Activated CD4-positive, alpha-beta T cell treated with anti-CD3 and anti-CD28 coated beads, Interleukin-2, amount 10 ng/mL, durations not matched to agents 7 days and 5 days (primary cell): Measurements from ENCODE around the gene SARDH. TPM values are rescaled to one million over a fixed set of nuclear protein-coding genes. Genes with fewer than 3 reads are reported as not detected.
A peak's percentile ranks its signal among the peaks of the same experiment; 100 is the strongest.

Source experiments
- CTCF ChIA-PET: fragments of 350-600 bp; sonication (Branson Sonifier 250); formaldehyde crosslinking; loops from one replicate; lab custom pipeline; 2021; ENCODE audit warnings: antibody characterized with exemption; lab: Charles Lee
- POLR2A ChIA-PET: fragments of 350-600 bp; sonication (Branson Sonifier 250); formaldehyde crosslinking; loops from one replicate; lab custom pipeline; 2021; ENCODE audit warnings: antibody characterized with exemption; lab: Charles Lee
- DNase-seq: peaks from one replicate; pipeline ENCODE4 v3.0.0-alpha.2; 2020
- H3K27ac Mint-ChIP-seq: one replicate; pipeline ENCODE4 v1.8.0; 2021; ENCODE audit warnings: mild to moderate bottlenecking, moderate library complexity, mixed read lengths
- H3K27me3 Mint-ChIP-seq: one replicate; pipeline ENCODE4 v1.8.0; 2021; ENCODE audit warnings: mixed read lengths
- H3K36me3 Mint-ChIP-seq: one replicate; pipeline ENCODE4 v1.8.0; 2021; ENCODE audit warnings: low read depth, mixed read lengths
- H3K4me1 Mint-ChIP-seq: one replicate; pipeline ENCODE4 v1.8.0; 2021; ENCODE audit warnings: mixed read lengths
- H3K4me3 Mint-ChIP-seq: one replicate; pipeline ENCODE4 v1.8.0; 2021; ENCODE audit warnings: mild to moderate bottlenecking, moderate library complexity, mixed read lengths
- H3K9me3 Mint-ChIP-seq: one replicate; pipeline ENCODE4 v1.8.0; 2021; ENCODE audit warnings: mixed read lengths
- total RNA-seq, 2 experiments: library from RNA; stranded (reverse); gene quantifications; one replicate each; pipeline ENCODE4 v1.2.3, GENCODE V29; 2021

SARDH gene
- total RNA-seq, 2 experiments from 2014 or later, result 1.9 TPM

- no peak overlapping the region for H3K27ac Mint-ChIP-seq
- ChIA-PET CTCF (interaction anchor here (1.1 kb wide), 1 partner anchor 10 kb away, joined by 3 read pairs; no protein-coding TSS in a partner anchor), POLR2A (no interaction called here)
- H3K36me3 Mint-ChIP-seq, result no peaks in the 10 kb centered on the region
- H3K27me3 Mint-ChIP-seq, result no peaks in the 10 kb centered on the region
- DNase-seq, result no peak
- H3K4me3 Mint-ChIP-seq, result no peak overlapping the region
- H3K9me3 Mint-ChIP-seq, result no peaks in the 10 kb centered on the region
- peaks cover 4% of the 10 kb centered on the region for H3K4me1 Mint-ChIP-seq
These were observed 4.7 kb downstream of the SARDH start for GRCh38 chr9:133733421-133733795.

- no peaks in the 10 kb centered on the region for H3K27me3 Mint-ChIP-seq
- H3K4me1 Mint-ChIP-seq, result peaks cover 1% of the 10 kb centered on the region
- ChIA-PET POLR2A (no interaction called here), CTCF (interaction anchor here (1.1 kb wide), 1 partner anchor 10 kb away, joined by 3 read pairs; no protein-coding TSS in a partner anchor)
- no peaks in the 10 kb centered on the region for H3K9me3 Mint-ChIP-seq
- no peak overlapping the region for H3K4me3 Mint-ChIP-seq
- no peak overlapping the region for H3K27ac Mint-ChIP-seq
- DNase-seq, result no peak
- no peaks in the 10 kb centered on the region for H3K36me3 Mint-ChIP-seq
These were observed 5.3 kb downstream of the SARDH start for GRCh38 chr9:133732639-133733408.

GRCh38 chr9:133731876-133732638 is 6.1 kb downstream of the SARDH start:
- POLR2A ChIA-PET, result no interaction called here
- no peak for DNase-seq
- Mint-ChIP-seq H3K9me3 (no peaks in the 10 kb centered on the region), H3K36me3 (no peaks in the 10 kb centered on the region), H3K4me3 (no peak overlapping the region), H3K27ac (no peak overlapping the region), H3K4me1 (peaks cover 6% of the 10 kb centered on the region), H3K27me3 (no peaks in the 10 kb centered on the region)
- CTCF ChIA-PET, result interaction anchor here (1.1 kb wide), 1 partner anchor 11 kb away, joined by 3 read pairs; no protein-coding TSS in a partner anchor

- Mint-ChIP-seq H3K27ac (no peak overlapping the region), H3K27me3 (no peaks in the 10 kb centered on the region), H3K9me3 (no peaks in the 10 kb centered on the region), H3K4me1 (peaks cover 15% of the 10 kb centered on the region), H3K4me3 (no peak overlapping the region), H3K36me3 (no peaks in the 10 kb centered on the region)
- POLR2A ChIA-PET, result no interaction called here
- no peak for DNase-seq
- CTCF ChIA-PET, result no interaction called here
These were observed 7.0 kb downstream of the SARDH start for GRCh38 chr9:133730994-133731715.

GRCh38 chr9:133729617-133730281 is 8.4 kb downstream of the SARDH start:
- Mint-ChIP-seq H3K4me1 (peaks cover 15% of the 10 kb centered on the region), H3K4me3 (no peak overlapping the region), H3K27me3 (no peaks in the 10 kb centered on the region), H3K27ac (no peak overlapping the region), H3K9me3 (no peaks in the 10 kb centered on the region), H3K36me3 (no peaks in the 10 kb centered on the region)
- POLR2A ChIA-PET, result no interaction called here
- CTCF ChIA-PET, result no interaction called here
- DNase-seq, result no peak

GRCh38 chr9:133728856-133729616 is 9.1 kb downstream of the SARDH start:
- no peak for DNase-seq
- POLR2A ChIA-PET, result no interaction called here
- Mint-ChIP-seq H3K27me3 (peaks cover 2% of the 10 kb centered on the region), H3K9me3 (no peaks in the 10 kb centered on the region), H3K4me1 (peaks cover 15% of the 10 kb centered on the region), H3K27ac (no peak overlapping the region), H3K36me3 (no peaks in the 10 kb centered on the region), H3K4me3 (no peak overlapping the region)
- CTCF ChIA-PET, result interaction anchor here (1.1 kb wide), 1 partner anchor 8 kb away, joined by 3 read pairs; no protein-coding TSS in a partner anchor

- Mint-ChIP-seq H3K27me3 (peaks cover 4% of the 10 kb centered on the region), H3K36me3 (no peaks in the 10 kb centered on the region), H3K9me3 (no peaks in the 10 kb centered on the region), H3K27ac (no peak overlapping the region), H3K4me3 (no peak overlapping the region), H3K4me1 (peaks cover 15% of the 10 kb centered on the region)
- ChIA-PET POLR2A (no interaction called here), CTCF (interaction anchor here (1.0 to 1.7 kb wide), 4 partner anchors 9 to 69 kb away, joined by 3 to 5 read pairs (median 4); no protein-coding TSS in a partner anchor)
- DNase-seq, result no peak
These were observed 10.2 kb downstream of the SARDH start for GRCh38 chr9:133727876-133728441.

- POLR2A ChIA-PET, result interaction anchor here (0.6 kb wide), 1 partner anchor 8 kb away, joined by 3 read pairs; no protein-coding TSS in a partner anchor
- DNase-seq, result peak; percentile 49
- H3K36me3 Mint-ChIP-seq, result no peaks in the 10 kb centered on the region
These were observed 10.8 kb downstream of the SARDH start for GRCh38 chr9:133727277-133727875.

GRCh38 chr9:133726401-133727276 is 11.5 kb downstream of the SARDH start:
- DNase-seq, result peak; percentile 66
- POLR2A ChIA-PET, result interaction anchor here (0.6 kb wide), 1 partner anchor 9 kb away, joined by 3 read pairs; no protein-coding TSS in a partner anchor
- no peaks in the 10 kb centered on the region for H3K36me3 Mint-ChIP-seq
- H3K27ac Mint-ChIP-seq, result peak overlapping the region; percentile 82
- CTCF ChIA-PET, result interaction anchor here (0.8 to 1.7 kb wide), 7 partner anchors 9 to 137 kb away, joined by 3 to 5 read pairs (median 3); no protein-coding TSS in a partner anchor
- H3K4me3 Mint-ChIP-seq, result peak overlapping the region; percentile 51
- no peaks in the 10 kb centered on the region for H3K9me3 Mint-ChIP-seq
- H3K4me1 Mint-ChIP-seq, result peaks cover 15% of the 10 kb centered on the region
- peaks cover 9% of the 10 kb centered on the region for H3K27me3 Mint-ChIP-seq

More at GRCh38 chr9:133727277-133727875, 10.8 kb downstream of the SARDH start:
- Mint-ChIP-seq H3K9me3 (no peaks in the 10 kb centered on the region), H3K27ac (peak overlapping the region; percentile 82), H3K27me3 (peaks cover 4% of the 10 kb centered on the region), H3K4me3 (peak overlapping the region; percentile 51), H3K4me1 (peaks cover 15% of the 10 kb centered on the region)
- CTCF ChIA-PET, result interaction anchor here (0.8 to 1.7 kb wide), 6 partner anchors 10 to 138 kb away, joined by 3 to 5 read pairs (median 4); no protein-coding TSS in a partner anchor

GRCh38 chr9:133725886-133726285 is 12.3 kb downstream of the SARDH start:
- H3K27me3 Mint-ChIP-seq, result peaks cover 14% of the 10 kb centered on the region
- no peak overlapping the region for H3K4me3 Mint-ChIP-seq
- peaks cover 15% of the 10 kb centered on the region for H3K4me1 Mint-ChIP-seq
- no peak overlapping the region for H3K27ac Mint-ChIP-seq
- no peak for DNase-seq
- H3K36me3 Mint-ChIP-seq, result no peaks in the 10 kb centered on the region
- POLR2A ChIA-PET, result no interaction called here
- CTCF ChIA-PET, result interaction anchor here (1.0 to 1.1 kb wide), 2 partner anchors 25 to 125 kb away, joined by 3 to 4 read pairs; no protein-coding TSS in a partner anchor
- no peaks in the 10 kb centered on the region for H3K9me3 Mint-ChIP-seq
